Measurements from ENCODE around the gene CPS1.

CPS1 gene

GRCh38 chr2:210556329-210556980, at the start of gene CPS1:
TSS of gene CPS1 (plus strand) at chr2:210556599. CDS start at chr2:210556734, 135 bp downstream.
- DNase-seq (ENCODE audit: low read depth in 2 of 2): no peak
- no peak within 1 kb of the TSS for H3K4me3 ChIP-seq (replicated peaks in 1 of 2; ENCODE audit: low read depth in 2 of 2, low read length in 2 of 2)
- TF ChIP-seq, protein P1, sequence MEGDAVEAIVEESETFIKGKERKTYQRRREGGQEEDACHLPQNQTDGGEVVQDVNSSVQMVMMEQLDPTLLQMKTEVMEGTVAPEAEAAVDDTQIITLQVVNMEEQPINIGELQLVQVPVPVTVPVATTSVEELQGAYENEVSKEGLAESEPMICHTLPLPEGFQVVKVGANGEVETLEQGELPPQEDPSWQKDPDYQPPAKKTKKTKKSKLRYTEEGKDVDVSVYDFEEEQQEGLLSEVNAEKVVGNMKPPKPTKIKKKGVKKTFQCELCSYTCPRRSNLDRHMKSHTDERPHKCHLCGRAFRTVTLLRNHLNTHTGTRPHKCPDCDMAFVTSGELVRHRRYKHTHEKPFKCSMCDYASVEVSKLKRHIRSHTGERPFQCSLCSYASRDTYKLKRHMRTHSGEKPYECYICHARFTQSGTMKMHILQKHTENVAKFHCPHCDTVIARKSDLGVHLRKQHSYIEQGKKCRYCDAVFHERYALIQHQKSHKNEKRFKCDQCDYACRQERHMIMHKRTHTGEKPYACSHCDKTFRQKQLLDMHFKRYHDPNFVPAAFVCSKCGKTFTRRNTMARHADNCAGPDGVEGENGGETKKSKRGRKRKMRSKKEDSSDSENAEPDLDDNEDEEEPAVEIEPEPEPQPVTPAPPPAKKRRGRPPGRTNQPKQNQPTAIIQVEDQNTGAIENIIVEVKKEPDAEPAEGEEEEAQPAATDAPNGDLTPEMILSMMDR (IDR thresholded peaks at IDR 0.05; ENCODE audit: low read depth, low read length): no peak

DNA sequence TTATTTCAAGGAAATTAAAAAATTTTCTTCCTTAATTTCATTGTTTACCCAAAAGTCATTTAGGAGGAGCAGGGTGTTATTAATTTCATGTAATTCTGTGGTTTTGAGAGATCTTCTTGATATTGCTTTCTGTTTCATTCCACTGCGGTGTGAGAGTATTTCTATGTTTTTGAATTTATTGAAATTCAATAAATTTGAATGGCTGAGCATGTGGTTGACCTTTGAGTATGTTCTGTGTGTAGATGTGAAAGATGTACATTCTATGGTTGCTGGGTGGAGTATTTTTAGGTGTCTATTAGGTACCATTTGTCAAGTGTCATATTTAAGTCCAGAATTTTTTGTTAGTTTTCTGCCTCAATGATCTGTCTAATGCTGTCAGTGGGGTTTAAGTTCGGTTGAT, 40.5 kb upstream of the CPS1 start:
- no peak overlapping the region for H3K4me3 ChIP-seq (replicated peaks in 1 of 2; ENCODE audit: low read depth in 2 of 2, low read length in 2 of 2)
- TF ChIP-seq, protein P1 (IDR thresholded peaks at IDR 0.05; ENCODE audit: low read depth, low read length): no peak
- DNase-seq (ENCODE audit: low read depth in 2 of 2): no peak

GRCh38 chr2:210517264-210517663, 39.1 kb upstream of the CPS1 start:
- no peak overlapping the region for H3K4me3 ChIP-seq (replicated peaks in 1 of 2; ENCODE audit: low read depth in 2 of 2, low read length in 2 of 2)
- DNase-seq (ENCODE audit: low read depth in 2 of 2): no peak
- TF ChIP-seq, protein P1 (IDR thresholded peaks at IDR 0.05; ENCODE audit: low read depth, low read length): no peak

DNA sequence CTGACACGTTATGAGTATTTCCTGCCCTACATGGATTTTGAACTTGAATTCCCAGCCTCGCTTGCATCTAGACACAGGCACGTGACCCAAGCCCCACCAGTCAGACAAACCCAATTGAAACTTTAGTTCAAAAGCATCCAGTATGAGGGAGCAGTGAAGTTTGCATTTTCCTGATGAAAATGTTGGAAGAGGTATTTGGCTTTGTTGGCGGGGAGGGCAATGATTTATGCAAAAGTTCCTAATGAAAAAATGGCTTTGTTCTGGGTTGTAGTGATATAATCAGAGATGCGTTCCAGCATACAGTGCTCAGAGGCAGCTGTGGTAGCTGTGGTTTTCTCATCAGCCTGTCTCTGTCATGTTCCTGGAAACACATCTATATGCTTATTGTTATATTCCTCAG, 36.8 kb upstream of the CPS1 start:
- TF ChIP-seq, protein P1 (IDR thresholded peaks at IDR 0.05; ENCODE audit: low read depth, low read length): no peak
- no peak overlapping the region for H3K4me3 ChIP-seq (replicated peaks in 1 of 2; ENCODE audit: low read depth in 2 of 2, low read length in 2 of 2)
- no peak for DNase-seq (ENCODE audit: low read depth in 2 of 2)

DNA sequence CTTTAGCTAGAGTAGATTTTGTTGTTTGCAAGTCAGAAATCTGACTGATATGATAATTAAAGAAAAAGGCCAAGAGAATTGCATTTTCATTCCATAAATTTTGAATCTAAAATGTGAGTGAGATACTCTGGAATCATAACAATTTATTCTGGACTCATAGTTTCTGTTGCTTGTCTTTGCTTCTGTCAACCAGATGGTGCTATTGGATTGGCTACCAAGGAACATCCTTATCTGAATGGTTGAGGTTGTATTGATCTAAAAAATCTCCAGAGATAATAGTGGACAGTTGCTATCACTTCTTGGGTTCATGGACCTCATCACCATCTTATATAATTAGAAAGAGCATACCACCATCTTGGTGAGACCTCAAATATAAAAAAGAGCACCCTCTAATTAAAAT, 34.0 kb upstream of the CPS1 start:
- DNase-seq (ENCODE audit: low read depth in 2 of 2): no peak
- TF ChIP-seq, protein P1 (IDR thresholded peaks at IDR 0.05; ENCODE audit: low read depth, low read length): no peak
- H3K4me3 ChIP-seq (replicated peaks in 1 of 2; ENCODE audit: low read depth in 2 of 2, low read length in 2 of 2): no peak overlapping the region

GRCh38 chr2:210523650-210524289, 32.6 kb upstream of the CPS1 start:
- no peak for DNase-seq (ENCODE audit: low read depth in 2 of 2)
- TF ChIP-seq, protein P1 (IDR thresholded peaks at IDR 0.05; ENCODE audit: low read depth, low read length): no peak

More at GRCh38 chr2:210523650-210524289, 32.6 kb upstream of the CPS1 start:
- H3K4me3 ChIP-seq (replicated peaks in 1 of 2; ENCODE audit: low read depth in 2 of 2, low read length in 2 of 2): no peak overlapping the region
